ENCODE measurements around the gene HLTF.
A peak's percentile ranks its signal among the peaks of the same experiment; 100 is the strongest.
"Not testable (repeated sequence)": the region's sequence is repeated elsewhere in the genome, so short reads cannot be mapped to it uniquely, and the experiment has no call there.

The HLTF gene

GRCh38 chr3:149086232-149086988 lies at the start of gene HLTF:
HLTF (minus strand) TSS chr3:149086533; CDS start chr3:149086336, 197 bp downstream.
- peak; percentile 94 for DNase-seq

GRCh38 chr3:149134575-149134974 lies 48.2 kb upstream of the HLTF start:
- no peak for DNase-seq

- no peak for DNase-seq
These were observed 45.3 kb upstream of the HLTF start for GRCh38 chr3:149131589-149131988.

- peak; percentile 95 for DNase-seq
These were observed 43.2 kb upstream of the HLTF start, which contains the start of gene HPS3 for GRCh38 chr3:149129326-149130205. HPS3 (plus strand) TSS chr3:149129638; CDS start chr3:149129724, 86 bp downstream.

GRCh38 chr3:149128821-149129220 lies 42.5 kb upstream of the HLTF start:
- DNase-seq, result no peak

GRCh38 chr3:149122721-149123578 lies 36.6 kb upstream of the HLTF start:
- DNase-seq, result peak; percentile 56

GRCh38 chr3:149120051-149120972 lies 34.0 kb upstream of the HLTF start:
- DNase-seq, result peak; percentile 77

- no peak for DNase-seq
These were observed 33.1 kb upstream of the HLTF start for GRCh38 chr3:149119466-149119865.

GRCh38 chr3:149118724-149119123 lies 32.4 kb upstream of the HLTF start:
- DNase-seq, result no peak

GRCh38 chr3:149115114-149115513 lies 28.8 kb upstream of the HLTF start:
- DNase-seq, result no peak

- no peak for DNase-seq
These were observed 28.1 kb upstream of the HLTF start for GRCh38 chr3:149114458-149114857.

- no peak for DNase-seq
These were observed 18.2 kb upstream of the HLTF start for GRCh38 chr3:149104484-149104883.

- DNase-seq, result peak; percentile 43
These were observed 15.3 kb upstream of the HLTF start for GRCh38 chr3:149101641-149102040.

- DNase-seq, result no peak
These were observed 14.8 kb upstream of the HLTF start for GRCh38 chr3:149101154-149101553.

- DNase-seq, result not testable (repeated sequence)
These were observed 11.7 kb upstream of the HLTF start for GRCh38 chr3:149097987-149098386.

GRCh38 chr3:149095487-149095886 lies 9.2 kb upstream of the HLTF start:
- DNase-seq, result peak; percentile 83

GRCh38 chr3:149091983-149092382 lies 5.7 kb upstream of the HLTF start:
- DNase-seq, result no peak

GRCh38 chr3:149090907-149091306 lies 4.6 kb upstream of the HLTF start:
- DNase-seq, result no peak

GRCh38 chr3:149090461-149090860 lies 4.1 kb upstream of the HLTF start:
- no peak for DNase-seq

- DNase-seq, result no peak
These were observed 3.1 kb upstream of the HLTF start for GRCh38 chr3:149089395-149089794.

GRCh38 chr3:149087208-149087607 lies 875 bp upstream of the HLTF start:
- no peak for DNase-seq

GRCh38 chr3:149085828-149086231 lies 503 bp downstream of the HLTF start:
- DNase-seq, result peak; percentile 34

Measured in inflammatory macrophage treated with lipopolysaccharide for 4 hours (primary cell).